GM19438 (cell line): ENCODE data around the gene CHURC1.
A peak's percentile ranks its signal among the peaks of the same experiment; 100 is the strongest.

ENCODE experiments used
- ATAC-seq: cut with Tn5 transposase; IDR thresholded peaks from one replicate; pipeline ENCODE4 v1.9.1; 2021; ENCODE audit warnings: low read depth; ENCODE audit not compliant: unreplicated experiment

Gene CHURC1

GRCh38 chr14:64914237-64915028, at the start of gene CHURC1:
CHURC1 (plus strand) TSS chr14:64914455; CDS start chr14:64914496, 41 bp downstream.
- ATAC-seq, result peak; percentile 98

GRCh38 chr14:64865109-64865508, 49.1 kb upstream of the CHURC1 start:
- ATAC-seq, result no peak

- ATAC-seq, result no peak
Observed at GRCh38 chr14:64865992-64866391, 48.3 kb upstream of the CHURC1 start.

- no peak for ATAC-seq
Observed at GRCh38 chr14:64867182-64867581, 47.1 kb upstream of the CHURC1 start.

GRCh38 chr14:64868379-64868778, 45.9 kb upstream of the CHURC1 start:
- ATAC-seq, result no peak

GRCh38 chr14:64868841-64869240, 45.4 kb upstream of the CHURC1 start:
- no peak for ATAC-seq

- no peak for ATAC-seq
Observed at GRCh38 chr14:64870160-64870559, 44.1 kb upstream of the CHURC1 start.

GRCh38 chr14:64871344-64871743, 42.9 kb upstream of the CHURC1 start:
- ATAC-seq, result no peak

- ATAC-seq, result no peak
Observed at GRCh38 chr14:64873506-64874219, 40.6 kb upstream of the CHURC1 start.

- ATAC-seq, result no peak
Observed at GRCh38 chr14:64875350-64875749, 38.9 kb upstream of the CHURC1 start.

GRCh38 chr14:64877846-64878245, 36.4 kb upstream of the CHURC1 start:
- no peak for ATAC-seq

GRCh38 chr14:64878837-64879634, 35.2 kb upstream of the CHURC1 start:
- no peak for ATAC-seq

- peak; percentile 45 for ATAC-seq
Observed at GRCh38 chr14:64879635-64880220, 34.5 kb upstream of the CHURC1 start, which contains the start of gene SPTB. SPTB (minus strand) TSS chr14:64879907; CDS start chr14:64823094, 56,813 bp downstream.

- peak; percentile 63 for ATAC-seq
Observed at GRCh38 chr14:64880221-64881121, 33.8 kb upstream of the CHURC1 start.

- no peak for ATAC-seq
Observed at GRCh38 chr14:64885559-64885958, 28.7 kb upstream of the CHURC1 start.

GRCh38 chr14:64889352-64889751, 24.9 kb upstream of the CHURC1 start:
- no peak for ATAC-seq

GRCh38 chr14:64891173-64891838, 22.9 kb upstream of the CHURC1 start:
- no peak for ATAC-seq

GRCh38 chr14:64891839-64892375, 22.3 kb upstream of the CHURC1 start:
- no peak for ATAC-seq

- ATAC-seq, result no peak
Observed at GRCh38 chr14:64899958-64900357, 14.3 kb upstream of the CHURC1 start.
